SW480 (cell line): ENCODE results near the gene NR3C2.
A peak's percentile ranks its signal among the peaks of the same experiment; 100 is the strongest.

ENCODE experiments used
- DNase-seq: peaks from one replicate; pipeline ENCODE4 v3.0.0-alpha.2; 2016; ENCODE audit warnings: low spot score

The NR3C2 gene

GRCh38 chr4:148441986-148442831 lies at the start of gene NR3C2:
TSS of gene NR3C2 (minus strand) at chr4:148442414.
- peak; percentile 94 for DNase-seq

GRCh38 chr4:148487181-148487580 lies 45.0 kb upstream of the NR3C2 start:
- DNase-seq = no peak

DNA sequence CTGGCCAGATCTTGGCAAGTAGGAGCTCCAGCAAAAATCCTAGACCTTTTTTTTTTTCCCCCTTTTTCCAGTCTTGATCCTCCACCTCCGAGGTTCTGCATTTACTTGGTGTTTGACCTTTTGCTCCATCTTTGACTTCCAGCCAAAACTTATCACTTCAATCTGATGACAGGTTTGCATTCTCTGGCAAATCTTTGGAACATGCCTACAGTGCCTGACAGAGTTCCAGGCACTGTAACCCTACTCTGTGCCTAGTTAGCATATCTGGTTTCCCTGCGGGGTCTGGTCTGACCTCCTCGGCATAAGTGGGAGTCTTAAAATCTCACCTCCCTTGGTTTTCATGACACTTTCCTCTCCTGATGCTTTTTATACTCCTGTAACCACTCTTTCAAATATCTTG lies 39.4 kb upstream of the NR3C2 start:
- no peak for DNase-seq

DNA sequence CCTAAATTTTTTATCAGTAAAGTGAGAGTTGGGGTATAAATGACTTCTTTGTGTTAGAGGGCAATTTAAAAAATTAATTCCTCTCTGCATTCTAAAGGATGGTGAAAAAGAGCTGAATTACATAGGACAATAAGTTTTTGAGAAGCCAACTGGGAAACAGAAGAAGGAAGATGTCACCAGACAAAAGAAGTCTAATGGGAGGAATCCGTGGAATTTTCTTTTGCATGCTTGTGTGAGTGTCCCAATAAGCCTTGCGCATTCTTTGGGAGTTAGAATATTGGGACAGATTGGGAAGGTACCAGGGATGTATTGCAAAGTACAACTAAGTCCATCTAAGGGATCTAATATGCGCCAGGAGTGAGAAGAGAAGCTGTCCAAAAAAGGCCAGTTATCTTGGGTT lies 35.1 kb upstream of the NR3C2 start:
- DNase-seq = no peak

- no peak for DNase-seq
Measured at GRCh38 chr4:148469938-148470337, 27.7 kb upstream of the NR3C2 start.

DNA sequence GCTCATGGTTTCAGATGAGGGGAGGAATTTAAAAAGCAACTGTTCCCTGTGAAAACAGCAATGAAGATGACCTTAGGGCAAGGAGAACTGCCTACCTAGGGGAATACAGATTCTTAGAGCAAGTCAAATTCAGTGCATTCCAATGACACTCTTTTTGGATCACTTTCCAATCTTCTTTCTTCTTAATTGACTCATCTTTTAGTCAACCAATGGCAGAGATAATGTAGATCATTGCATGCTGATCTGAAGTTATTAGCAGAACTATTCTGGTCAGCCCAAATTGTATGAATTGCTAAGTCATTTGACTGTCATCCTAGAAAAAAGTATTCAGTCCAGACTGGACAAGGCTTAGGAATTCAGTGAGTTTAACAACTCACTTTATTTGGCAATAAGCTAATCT lies 12.6 kb upstream of the NR3C2 start:
- DNase-seq = no peak

- no peak for DNase-seq
Measured at GRCh38 chr4:148453833-148454232, 11.6 kb upstream of the NR3C2 start.

DNA sequence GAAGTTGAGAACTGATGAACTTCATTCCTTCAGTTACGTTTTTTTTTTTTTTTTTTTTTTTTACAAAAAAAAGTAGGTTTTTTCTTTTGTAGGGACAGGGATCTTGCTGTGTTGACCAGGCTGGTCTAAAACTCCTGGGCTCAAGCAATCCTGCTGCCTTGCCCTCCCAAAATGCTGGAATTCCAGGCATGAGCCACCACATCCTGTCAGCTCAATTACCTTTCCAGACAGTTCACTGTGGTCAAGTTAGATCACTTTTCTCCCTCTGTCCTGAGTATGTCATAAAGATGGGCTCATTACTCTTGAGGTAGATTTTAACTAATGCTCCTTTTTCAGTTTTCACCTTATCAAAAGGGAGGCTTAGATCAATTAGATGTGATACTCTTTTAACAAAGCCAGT lies 10.8 kb upstream of the NR3C2 start:
- no peak for DNase-seq

DNA sequence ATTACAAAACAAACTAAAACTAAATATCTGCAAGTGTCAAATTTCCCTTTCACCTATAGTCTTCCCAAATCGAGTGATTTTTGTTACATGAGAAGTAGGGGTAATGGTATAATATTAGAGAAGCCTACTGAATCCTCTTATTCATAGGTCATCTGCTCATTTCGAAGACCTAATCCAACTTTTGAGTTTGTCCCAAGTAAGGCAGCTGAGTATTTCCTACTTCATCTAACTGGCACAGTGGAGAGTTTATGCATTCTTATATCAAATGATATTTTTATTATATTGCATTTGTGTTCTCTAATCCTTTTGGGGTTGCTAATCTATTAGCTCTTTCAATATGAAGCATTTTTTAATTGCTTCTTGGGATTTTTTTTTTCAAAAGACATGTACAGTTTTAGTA lies 7.7 kb upstream of the NR3C2 start:
- DNase-seq = no peak

DNA sequence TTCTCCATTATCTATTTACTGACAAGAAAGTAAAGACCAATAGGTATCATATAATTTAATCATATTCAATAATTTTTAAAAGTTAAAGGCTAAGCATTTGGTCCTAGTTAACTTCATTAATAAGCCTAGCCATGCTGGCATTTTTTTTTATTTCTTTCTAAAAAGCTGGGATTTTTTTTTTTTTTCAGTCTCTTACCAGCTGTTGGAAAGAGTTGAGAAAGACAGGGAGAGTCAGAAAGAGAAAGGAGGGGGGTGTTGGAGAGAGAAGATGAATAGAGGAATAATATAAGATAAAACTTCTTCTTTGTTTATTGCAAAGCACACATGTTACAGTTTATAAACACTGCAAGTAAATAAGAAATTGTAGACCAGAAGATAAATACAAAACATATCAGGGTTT lies 5.9 kb upstream of the NR3C2 start:
- DNase-seq = no peak

DNA sequence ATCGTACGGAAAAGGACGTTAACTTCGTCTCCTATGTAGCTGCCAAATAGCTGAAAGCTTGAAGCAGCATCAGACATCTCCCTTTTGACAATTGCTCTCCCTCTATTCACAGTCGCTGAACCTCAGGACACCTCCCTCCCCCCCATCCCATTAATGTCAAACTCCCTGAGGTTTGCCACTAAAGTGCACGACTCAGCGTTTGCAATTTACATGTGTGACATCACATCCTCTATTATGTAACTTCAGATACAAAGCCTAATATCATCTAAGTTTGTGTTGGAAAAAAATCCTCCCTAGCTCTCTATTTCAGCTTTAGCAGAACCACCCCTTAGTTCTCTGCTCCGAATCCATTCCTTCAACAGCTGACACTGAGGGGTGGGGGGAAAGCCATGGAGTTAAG lies 5.5 kb upstream of the NR3C2 start:
- no peak for DNase-seq

DNA sequence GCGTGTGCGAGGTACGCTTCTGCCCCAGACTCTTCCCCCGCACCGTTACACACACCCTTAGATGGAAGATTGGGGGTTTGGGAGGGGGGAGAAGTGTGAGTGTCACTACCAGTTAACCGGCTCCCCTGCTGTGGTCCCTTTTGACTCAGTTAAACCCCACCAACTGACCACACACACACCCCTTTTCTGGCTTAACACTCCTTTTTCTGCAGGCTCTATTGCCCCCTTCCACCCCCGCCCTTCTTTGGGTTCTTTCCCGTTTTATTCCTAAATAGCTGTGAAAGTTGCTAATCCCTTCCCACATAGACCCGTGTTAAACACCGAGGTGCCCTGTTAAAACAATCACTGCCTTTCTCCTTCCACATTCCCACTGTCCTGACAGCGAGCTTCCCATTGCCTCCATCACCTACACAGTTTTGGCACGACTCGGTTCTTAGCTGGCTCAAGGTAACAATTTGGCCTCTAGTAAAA lies 3.7 kb upstream of the NR3C2 start:
- DNase-seq = no peak

DNA sequence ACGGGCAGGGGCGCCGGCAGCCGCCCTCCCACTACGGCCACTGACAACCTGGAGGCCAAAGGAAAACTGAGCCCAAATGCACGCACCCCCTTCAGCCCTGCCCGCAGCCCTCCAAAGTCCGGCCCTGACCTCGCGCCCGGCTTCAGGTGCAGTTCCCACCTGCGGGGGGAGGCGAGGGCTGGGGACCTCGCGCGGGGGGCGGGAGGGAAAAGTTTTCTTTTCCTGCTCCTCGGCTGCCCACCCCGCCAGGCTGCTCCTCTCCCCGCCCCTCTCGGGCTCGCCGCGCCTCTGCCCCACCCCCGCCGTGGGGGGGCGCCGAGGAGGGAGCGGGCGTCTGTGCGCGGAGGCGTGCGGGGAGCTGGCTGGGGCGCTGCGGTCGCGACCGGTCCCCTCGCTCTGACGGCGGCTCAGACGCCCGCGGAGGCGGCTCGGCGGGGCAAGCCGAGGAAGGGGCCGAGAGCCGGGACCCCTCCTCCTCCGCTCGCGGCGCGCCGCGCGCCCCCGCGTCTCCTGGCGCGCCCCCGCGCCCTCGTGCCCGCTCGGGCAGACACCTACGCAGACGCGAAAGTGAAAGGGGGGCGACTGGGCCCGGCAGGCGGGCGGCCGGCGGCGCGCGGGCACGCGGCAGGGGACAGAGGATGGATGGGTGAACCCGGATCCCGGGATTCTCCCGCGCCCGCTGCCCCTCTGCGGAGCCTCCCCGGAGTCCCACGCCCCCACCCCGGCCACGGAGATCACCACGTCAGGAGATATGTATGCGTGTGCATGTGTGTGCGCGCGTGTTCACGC lies 3.1 kb upstream of the NR3C2 start:
- DNase-seq = no peak

DNA sequence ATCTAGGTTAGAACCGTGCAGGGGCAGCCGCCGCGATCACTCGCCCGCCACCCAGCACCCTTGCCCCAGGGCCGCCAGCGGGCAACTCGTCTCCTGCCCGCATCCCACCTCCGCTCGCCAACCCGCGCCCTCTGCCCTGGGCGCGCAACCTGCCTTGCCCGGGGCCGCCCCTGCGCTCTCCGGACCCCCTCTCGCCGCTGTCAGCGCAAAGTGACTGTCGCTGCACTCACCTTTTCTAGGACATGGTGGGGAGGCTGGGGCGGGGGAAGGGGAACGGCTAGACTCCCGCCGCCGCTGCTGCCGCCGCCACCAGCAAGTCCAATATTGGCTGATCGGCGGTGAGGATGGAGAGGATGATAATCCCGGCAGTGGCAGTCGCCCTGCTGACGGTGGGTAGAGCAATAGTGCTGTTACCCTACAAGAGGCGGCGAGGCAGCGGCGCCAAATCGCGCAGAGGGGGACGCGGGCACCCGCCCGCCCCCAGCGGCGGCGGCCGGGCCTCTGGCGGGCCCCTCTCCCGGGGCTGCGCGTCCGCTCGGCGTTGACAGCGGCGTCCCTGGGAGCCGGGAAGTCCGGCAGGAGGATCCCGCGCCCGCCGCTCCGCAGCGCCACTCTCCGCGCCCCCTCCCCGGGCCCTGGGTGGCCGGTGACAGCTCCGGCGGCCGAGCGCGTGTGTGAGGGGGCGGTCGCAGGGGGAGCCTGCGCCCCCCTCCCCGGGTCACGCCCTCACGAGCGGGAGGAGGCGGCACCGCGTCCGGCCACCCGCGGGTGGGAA lies 2.3 kb upstream of the NR3C2 start:
- DNase-seq = no peak

- DNase-seq = no peak
Measured at GRCh38 chr4:148443512-148444295, 1.5 kb upstream of the NR3C2 start.

GRCh38 chr4:148442832-148443511 lies 758 bp upstream of the NR3C2 start:
- no peak for DNase-seq

GRCh38 chr4:148441624-148441985 lies 609 bp downstream of the NR3C2 start:
- no peak for DNase-seq

DNA sequence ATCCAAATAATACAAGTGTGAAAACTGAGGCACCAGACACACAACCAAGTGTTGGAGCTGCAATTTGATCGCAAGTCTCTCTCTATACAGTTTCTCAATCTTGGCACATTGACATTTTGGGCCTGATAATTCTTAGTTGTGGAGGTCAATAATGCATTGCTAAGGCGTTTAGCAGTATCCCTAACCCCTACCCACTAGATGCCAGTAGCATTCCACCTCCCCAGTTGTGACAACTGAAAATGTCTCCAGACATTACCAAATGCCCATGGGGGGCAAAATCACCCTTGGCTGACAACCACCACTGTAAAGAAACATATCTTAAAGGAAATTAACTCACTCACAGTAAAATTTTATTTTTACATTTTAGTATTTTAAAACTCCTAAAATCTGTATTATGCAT lies 4.2 kb downstream of the NR3C2 start:
- no peak for DNase-seq

DNA sequence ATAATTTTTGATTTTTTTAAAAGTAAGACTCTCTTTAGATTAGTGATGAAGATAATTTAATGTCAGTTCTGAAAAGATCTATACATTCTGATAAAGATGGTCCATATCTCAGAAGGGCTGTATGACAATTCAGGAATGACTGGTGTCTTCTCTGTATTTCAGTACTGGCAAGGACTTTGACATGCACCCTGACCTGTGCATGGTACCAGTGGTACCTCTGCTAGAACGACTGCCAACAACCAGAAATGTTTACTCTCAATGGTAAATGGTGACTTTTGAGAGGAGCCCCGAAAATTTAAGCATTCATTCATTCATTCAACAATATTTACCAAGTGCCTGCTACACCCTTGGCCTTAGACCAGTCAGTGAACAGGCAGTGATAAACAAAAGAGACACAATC lies 4.8 kb downstream of the NR3C2 start:
- DNase-seq = no peak

DNA sequence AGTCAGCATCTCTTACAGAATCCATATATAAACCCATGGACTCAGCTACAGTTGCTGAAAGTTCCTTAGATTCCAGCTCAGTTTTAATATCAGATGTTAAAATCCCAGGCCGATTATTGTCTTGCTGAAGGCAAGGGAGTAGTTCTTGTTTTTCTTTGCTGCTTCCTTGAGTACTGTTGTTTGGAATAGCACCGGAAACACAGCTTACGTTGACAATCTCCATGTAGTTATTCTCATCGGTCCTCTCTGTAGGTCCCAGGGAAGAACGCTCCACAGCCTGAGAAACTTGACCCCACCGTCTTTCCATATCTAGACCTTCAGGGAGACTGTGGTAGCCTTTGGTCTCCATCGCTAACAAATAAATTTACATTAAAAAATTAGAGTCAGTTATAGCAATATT lies 5.7 kb downstream of the NR3C2 start:
- no peak for DNase-seq
